Right lobe of liver (tissue), 4 donors: ENCODE results near the gene EEFSEC.

ENCODE experiments used
- POLR2A ChIP-seq: fragments of 450-650 bp; IDR thresholded peaks from one replicate; pipeline ENCODE4 v1.6.1; 2017; ENCODE audit warnings: antibody characterized with exemption, mild to moderate bottlenecking
- TF ChIP-seq, protein P1 (sequence below), 4 donors: fragments of 200-600 bp in 3 of 4; fragments of 450-650 bp in 1 of 4; IDR thresholded peaks; one replicate each; pipeline versions ENCODE4 v1.5.1 to v1.8.0; 2016 to 2022; ENCODE audit warnings: antibody characterized with exemption in 4 of 4, mild to moderate bottlenecking in 2 of 4
- donor health status: DM: no; HTN: no; CAD: no.
- donor health status: DM: no; HTN: no; CAD: no.
- donor health status: DM: no; HTN: yes; CAD: no.

GRCh38 chr3:128369881-128370642, 216.8 kb downstream of the EEFSEC start:
- TF ChIP-seq, protein P1, sequence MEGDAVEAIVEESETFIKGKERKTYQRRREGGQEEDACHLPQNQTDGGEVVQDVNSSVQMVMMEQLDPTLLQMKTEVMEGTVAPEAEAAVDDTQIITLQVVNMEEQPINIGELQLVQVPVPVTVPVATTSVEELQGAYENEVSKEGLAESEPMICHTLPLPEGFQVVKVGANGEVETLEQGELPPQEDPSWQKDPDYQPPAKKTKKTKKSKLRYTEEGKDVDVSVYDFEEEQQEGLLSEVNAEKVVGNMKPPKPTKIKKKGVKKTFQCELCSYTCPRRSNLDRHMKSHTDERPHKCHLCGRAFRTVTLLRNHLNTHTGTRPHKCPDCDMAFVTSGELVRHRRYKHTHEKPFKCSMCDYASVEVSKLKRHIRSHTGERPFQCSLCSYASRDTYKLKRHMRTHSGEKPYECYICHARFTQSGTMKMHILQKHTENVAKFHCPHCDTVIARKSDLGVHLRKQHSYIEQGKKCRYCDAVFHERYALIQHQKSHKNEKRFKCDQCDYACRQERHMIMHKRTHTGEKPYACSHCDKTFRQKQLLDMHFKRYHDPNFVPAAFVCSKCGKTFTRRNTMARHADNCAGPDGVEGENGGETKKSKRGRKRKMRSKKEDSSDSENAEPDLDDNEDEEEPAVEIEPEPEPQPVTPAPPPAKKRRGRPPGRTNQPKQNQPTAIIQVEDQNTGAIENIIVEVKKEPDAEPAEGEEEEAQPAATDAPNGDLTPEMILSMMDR (IDR thresholded peaks at IDR 0.05): no peak
- no peak for TF ChIP-seq POLR2A
